C4-2B (cell line): ENCODE results near the gene PPP3R1.

Experiments
- ZFX ChIP-seq: fragments of 450-650 bp; IDR thresholded peaks from 2 replicates; pipeline ENCODE4 v1.6.1; 2017
- TF ChIP-seq, protein P1 (sequence below): fragments of 450-650 bp; conservative IDR thresholded peaks from 2 replicates; pipeline ENCODE4 v1.5.1; 2017; ENCODE audit warnings: mild to moderate bottlenecking

DNA sequence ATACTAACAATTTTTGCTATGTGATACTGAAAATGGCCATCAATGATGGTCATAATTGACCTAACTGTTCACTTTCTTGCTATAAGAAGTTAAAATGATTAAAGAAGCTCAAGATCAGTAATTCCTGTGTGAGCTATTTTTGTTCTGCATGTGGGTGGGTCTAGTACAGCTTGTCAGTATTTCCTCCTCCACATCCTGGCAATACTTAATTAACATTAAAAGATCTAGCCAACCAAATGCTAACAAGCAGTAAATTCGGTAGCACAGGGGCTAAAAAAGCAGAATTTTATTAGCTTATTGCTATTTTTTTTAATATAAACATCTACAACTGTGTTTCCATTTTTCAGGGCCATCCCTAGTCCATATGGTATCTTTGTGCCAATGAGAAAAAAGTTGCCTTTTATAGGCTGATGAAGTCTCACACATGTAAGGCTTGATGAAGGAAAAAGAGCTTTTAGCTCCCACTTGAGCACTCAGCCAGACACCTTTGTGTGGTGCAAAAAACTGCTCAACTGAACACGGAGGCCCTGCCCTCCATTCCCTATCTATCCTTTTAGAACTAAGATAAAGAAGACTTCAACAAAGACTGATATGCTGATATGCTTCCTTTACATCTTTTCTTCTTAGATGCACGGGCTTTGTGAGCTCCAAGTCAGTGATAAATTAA, 99.5 kb downstream of the PPP3R1 start:
- TF ChIP-seq, protein P1, sequence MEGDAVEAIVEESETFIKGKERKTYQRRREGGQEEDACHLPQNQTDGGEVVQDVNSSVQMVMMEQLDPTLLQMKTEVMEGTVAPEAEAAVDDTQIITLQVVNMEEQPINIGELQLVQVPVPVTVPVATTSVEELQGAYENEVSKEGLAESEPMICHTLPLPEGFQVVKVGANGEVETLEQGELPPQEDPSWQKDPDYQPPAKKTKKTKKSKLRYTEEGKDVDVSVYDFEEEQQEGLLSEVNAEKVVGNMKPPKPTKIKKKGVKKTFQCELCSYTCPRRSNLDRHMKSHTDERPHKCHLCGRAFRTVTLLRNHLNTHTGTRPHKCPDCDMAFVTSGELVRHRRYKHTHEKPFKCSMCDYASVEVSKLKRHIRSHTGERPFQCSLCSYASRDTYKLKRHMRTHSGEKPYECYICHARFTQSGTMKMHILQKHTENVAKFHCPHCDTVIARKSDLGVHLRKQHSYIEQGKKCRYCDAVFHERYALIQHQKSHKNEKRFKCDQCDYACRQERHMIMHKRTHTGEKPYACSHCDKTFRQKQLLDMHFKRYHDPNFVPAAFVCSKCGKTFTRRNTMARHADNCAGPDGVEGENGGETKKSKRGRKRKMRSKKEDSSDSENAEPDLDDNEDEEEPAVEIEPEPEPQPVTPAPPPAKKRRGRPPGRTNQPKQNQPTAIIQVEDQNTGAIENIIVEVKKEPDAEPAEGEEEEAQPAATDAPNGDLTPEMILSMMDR = no peak
- TF ChIP-seq ZFX = no peak
